OCI-M2 (cell line): ENCODE results near the gene NIBAN1.
"Not testable (repeated sequence)": the region's sequence is repeated elsewhere in the genome, so short reads cannot be mapped to it uniquely, and the experiment has no call there.

ENCODE experiments used
- DNase-seq: peaks from one replicate; lab custom pipeline; 2025; ENCODE audit not compliant: unreplicated experiment; lab: John Stamatoyannopoulos, UW

Gene NIBAN1, protein sequence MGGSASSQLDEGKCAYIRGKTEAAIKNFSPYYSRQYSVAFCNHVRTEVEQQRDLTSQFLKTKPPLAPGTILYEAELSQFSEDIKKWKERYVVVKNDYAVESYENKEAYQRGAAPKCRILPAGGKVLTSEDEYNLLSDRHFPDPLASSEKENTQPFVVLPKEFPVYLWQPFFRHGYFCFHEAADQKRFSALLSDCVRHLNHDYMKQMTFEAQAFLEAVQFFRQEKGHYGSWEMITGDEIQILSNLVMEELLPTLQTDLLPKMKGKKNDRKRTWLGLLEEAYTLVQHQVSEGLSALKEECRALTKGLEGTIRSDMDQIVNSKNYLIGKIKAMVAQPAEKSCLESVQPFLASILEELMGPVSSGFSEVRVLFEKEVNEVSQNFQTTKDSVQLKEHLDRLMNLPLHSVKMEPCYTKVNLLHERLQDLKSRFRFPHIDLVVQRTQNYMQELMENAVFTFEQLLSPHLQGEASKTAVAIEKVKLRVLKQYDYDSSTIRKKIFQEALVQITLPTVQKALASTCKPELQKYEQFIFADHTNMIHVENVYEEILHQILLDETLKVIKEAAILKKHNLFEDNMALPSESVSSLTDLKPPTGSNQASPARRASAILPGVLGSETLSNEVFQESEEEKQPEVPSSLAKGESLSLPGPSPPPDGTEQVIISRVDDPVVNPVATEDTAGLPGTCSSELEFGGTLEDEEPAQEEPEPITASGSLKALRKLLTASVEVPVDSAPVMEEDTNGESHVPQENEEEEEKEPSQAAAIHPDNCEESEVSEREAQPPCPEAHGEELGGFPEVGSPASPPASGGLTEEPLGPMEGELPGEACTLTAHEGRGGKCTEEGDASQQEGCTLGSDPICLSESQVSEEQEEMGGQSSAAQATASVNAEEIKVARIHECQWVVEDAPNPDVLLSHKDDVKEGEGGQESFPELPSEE

DNA sequence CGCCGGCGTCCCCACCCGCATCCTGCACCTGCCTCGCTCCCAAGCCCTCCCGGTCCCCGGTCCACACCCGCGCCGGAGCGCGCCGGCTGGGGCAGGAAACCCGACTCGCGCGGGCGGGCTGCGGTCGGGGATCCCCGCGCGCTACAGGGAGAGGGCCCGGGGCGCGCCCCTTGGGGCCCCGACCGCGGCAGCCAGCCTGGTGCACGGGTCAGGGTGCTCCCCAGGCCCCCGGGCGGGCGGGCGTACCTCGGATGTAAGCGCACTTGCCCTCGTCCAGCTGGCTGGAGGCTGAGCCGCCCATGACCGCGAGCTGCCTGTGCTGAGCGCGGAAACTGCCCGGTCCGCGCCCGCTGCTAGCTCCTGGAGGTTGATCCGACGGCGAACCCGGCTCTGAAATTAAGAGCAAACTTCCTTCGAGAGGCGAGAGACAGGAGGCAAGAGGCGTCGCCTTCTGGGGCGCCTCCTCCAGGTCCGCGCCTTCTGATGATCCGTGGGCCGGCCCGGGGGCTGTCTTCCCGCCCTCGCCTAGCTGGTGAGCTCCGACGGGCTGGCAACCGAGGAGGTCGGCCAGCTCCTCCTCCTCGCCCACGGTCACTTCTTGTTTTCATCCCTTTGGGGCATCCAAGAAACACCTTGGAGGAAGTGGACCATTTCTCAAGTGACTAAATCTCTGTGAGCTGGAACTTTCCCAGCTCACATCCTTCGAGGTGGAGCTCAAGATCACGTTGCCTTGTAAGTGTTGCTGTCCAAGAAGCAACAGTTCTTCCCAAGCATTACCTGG lies at the start of gene NIBAN1:
Gene NIBAN1 (minus strand): TSS at position 453 of the 781 bp plus-strand sequence. CDS start 152 bp downstream, at position 301.
- DNase-seq = no peak

DNA sequence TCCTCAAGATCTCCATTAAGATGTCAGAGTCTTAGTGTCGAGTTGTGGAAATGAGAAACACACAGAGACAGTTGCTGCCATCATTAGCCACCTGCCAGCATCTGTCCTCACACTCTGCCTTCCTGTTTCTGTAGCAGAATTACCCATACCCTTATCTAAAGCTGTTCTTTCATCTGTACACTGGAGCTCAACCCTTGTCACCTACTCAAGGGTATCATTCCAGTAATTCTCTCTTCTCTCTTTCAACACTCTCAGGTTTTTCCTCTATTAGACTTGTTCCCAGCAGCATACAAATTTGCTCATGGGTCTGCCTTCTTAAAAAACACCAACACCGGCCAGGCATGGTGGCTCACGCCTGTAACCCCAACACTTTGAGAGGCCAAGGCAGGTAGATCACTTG lies 43.7 kb upstream of the NIBAN1 start:
- no peak for DNase-seq

DNA sequence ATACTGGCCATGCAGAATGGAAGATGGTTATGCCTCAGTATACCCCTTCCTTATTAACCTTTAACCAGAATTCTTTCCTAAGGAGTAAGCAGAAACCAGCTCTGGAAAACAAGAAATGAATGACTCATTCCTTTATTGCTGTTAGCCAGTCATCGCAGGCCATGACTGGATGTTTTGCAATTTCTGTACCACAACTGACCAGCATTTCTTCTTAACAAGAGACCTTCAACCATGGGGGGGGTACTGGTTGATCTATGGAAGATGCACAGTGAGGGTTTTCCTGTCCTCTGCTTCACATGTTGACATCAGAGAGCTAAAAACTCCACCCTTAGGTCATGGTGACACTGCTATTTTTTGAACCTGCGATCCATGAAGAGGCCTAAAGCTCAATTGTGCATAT lies 43.0 kb upstream of the NIBAN1 start:
- DNase-seq = no peak

DNA sequence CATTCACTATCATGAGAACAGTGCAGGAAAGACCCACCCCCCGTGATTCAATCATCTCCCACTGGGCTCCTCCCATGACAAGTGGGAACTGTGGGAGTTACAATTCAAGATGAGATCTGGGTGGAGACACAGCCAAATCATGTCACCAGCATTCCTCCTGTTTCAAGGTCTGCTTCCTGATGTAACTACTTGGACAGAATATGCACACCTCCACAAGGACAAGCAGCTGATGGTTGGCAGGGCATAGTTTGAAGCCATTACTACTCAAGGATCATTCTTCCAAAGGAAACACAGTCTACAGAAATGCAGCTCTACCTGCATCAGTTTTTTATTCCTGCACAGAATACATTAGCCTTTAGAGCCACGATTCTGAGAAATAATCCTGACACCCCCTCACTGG lies 42.6 kb upstream of the NIBAN1 start:
- DNase-seq = no peak

DNA sequence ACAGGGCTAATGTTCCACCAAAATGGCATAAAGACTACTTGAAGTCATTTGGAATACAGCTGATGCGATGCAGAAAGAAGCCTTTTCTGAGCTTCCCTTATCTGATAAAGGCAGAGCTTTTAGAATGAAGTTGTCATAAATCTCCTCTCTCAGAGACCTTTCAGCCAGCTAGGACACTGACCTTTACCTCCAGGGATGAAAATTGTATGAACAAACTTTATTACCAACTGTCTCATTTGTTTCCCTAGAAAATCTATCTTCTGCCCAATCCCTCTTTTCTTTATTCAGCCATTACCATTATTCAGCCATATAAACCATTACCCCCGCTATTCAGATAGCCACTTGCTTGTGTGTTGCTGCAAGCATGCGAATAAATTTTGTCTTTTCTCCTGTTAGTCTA lies 41.3 kb upstream of the NIBAN1 start:
- DNase-seq = no peak

DNA sequence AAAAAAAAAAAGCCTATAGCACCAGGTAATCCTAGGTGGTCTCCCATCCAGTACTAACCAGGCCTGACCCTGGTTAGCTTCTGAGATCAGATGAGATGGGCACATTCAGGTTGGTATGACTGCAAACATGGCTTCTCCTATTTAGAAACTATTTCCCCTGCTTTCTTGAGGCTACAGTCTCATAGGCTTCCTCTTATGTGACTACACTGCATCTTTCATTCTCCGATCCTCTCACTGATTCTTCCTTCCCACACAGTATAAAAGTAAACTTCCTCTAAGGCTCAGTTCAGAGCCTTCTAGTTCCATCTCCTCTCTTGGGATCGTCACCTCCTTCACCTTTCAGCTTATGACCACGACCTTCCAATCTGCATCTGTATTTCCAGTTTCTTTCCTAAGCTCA lies 40.6 kb upstream of the NIBAN1 start:
- no peak for DNase-seq

DNA sequence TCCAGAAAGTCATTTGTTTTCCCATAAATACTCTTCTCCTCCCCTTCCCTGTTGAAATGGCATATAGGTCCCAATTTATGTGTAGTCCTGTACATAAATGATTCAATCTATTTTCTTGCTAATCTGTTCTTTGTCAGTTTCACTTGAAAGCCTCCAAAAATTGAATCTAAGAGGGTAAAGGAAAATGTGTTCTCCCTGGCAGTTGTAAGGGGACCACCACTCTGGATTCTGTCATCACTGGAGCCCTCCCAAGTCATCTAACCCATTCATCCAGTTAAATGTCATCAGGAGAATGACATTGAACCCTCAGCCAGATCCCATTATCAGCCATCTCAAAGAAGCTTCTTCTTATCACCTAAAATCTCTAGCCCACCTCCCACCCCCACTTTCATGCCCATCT lies 36.1 kb upstream of the NIBAN1 start:
- DNase-seq = no peak

DNA sequence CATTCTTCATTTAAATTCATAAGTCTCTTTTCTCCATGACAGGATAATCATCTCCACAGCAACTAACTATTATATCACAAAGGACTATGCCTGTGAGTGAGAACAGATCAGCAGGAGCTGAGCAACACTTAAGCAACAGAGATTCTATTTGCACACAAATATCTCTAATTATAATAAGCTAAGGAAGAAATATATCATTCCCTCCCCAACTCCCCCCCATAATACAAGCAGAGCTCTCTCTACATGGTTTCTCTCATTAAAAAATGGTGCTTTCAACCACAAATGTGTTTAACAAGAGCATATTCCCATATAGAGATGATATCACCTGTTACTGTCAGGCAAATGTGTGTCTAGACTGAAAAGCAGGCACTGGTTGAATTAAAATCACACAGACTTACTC lies 34.5 kb upstream of the NIBAN1 start:
- no peak for DNase-seq

DNA sequence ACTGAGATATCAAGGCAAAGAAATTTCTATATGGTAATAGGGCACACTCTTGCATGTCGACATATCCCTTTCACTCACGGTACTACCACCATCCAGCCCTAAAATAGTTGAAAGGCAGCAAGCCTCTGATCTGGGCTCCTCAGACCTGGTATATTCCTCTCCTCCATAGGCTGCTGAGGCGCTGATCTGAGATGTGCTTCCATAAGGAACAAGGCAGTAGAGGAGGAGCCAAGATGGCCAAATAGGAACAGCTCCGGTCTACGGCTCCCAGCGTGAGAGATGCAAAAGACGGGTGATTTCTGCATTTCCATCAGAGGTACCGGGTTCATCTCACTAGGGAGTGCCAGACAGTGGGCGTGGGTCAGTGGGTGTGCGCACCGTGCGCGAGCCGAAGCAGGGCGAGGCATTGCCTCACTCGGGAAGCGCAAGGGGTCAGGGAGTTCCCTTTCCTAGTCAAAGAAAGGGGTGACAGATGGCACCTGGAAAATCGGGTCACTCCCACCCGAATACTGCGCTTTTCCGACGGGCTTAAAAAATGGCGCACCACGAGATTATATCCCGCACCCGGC lies 27.1 kb upstream of the NIBAN1 start:
- not testable (repeated sequence) for DNase-seq

DNA sequence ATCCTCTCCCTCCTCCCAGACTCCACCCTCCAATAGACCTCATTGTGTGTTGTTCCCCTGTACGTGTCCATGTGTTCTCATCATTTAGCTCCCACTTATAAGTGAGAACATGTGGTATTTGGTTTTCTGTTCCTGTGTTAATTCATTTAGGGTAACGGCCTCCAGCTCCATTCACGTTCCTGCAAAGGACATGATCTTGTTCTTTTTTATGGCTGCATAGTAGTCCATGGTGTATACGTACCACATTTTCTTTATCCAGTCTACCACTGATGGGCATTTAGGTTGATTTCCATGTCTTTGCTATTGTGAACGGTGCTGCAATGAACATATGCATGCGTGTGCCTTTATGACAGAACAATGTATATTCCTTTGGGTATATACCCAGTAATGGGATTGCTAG lies 25.7 kb upstream of the NIBAN1 start:
- not testable (repeated sequence) for DNase-seq

DNA sequence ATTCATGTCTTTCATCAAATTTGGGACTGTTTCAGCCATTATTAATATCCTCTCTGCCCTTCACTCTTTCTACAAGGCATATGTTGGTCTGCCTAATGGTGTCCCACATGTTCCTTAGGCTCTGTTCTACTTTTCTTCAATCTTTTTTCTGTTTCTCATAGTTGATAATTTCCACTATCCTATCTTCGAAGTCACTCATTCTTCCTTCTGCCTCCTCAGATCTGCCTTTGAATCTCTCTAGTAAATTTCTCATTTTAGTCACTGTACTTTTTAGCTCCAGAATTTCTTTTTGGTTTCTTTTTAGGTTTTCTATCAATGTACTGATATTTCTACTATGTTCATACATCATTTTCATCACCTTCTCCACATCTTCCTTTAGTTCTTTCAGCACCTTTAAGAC lies 20.0 kb upstream of the NIBAN1 start:
- no peak for DNase-seq

DNA sequence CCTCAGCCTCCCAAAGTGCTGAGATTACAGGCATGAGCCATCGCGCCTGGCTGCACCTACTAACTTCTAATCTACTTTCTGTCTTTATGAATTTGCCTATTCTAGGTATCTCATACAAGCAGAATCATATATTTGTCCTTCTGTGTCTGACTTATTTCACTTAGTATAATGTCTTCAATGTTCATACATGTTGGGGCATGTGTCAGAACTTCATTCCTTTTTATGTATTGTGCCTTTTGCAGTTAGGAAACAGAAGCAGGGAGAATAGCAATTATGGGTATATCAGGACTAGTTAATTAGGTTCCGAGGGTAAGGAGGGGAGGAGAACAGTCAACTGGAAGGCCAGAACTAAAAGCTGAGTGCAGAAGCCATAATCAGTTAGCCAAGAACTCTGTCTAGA lies 18.0 kb upstream of the NIBAN1 start:
- DNase-seq = no peak

DNA sequence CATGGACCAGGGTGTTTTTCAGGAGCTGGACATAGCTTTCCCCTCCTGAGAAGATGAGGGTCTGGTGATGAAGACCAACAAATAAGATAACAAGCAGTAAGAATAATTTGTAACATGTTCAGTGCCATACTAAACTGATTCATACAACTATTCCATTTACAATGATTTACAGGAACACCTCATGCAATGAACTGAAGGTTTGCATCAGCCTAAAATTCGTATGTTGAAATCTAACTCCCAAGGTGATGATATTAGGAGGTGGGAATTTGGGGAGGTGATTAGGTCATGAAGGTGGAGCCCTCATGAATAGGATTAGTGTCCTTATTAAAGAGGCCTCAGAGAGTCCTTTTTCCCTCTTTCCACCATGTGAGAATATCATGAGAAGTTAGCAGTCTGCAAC lies 15.9 kb upstream of the NIBAN1 start:
- DNase-seq = no peak

DNA sequence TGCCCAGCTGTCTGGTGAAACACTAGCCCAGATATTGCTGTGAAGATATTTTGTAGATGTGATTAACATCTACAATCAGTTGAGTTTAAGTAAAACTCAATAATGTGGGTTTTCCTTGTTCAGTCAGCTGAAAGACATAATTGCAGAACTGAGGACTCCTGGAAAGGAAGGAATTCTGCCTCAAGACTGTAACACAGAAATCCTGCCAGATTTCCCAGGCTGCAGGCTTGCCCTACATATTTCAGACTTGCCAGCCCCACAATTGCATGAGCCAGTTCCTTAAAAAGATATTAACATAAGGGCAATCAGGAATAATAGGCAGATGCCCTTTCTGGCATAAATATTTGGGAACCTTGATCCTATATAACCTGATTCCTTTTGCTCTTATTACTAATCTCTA lies 14.2 kb upstream of the NIBAN1 start:
- DNase-seq = no peak

DNA sequence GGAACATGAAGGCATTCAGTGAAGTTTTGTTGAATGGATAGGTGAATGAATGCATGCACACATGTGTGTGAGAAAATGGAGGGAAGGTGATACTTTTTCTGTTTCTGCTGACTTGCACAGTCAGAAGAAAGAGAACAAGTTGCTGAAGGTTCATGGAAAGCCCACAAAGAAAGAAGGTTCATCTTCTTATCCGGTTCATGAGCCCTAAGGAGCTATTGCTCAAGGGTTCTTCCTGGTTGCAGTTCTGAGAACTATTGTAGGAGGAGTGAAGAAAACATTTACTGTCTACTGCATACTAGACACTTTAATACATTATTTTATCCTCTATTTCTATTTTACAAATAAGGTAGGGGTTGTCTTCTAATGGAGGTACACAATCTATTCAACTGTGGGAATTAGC lies 13.4 kb upstream of the NIBAN1 start:
- DNase-seq = no peak

DNA sequence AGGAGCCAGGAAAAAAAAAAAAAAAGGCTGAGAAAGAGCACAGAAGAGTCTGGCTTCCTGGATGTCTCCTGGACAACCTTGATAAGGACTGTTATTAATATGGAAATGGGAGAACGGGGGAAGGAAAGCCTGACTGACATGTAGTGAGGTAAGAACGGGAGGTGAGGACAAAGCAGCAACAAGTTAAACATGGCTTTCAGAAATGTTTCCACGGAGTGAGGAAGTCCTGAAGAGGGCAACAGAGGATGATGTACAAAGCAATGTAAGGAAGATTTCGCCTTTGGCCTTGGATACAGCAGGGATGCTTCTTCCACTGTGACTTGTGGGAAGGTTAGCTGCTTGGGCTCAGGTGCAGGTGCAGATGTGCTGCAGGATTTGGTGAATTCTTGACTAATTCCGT lies 11.9 kb upstream of the NIBAN1 start:
- no peak for DNase-seq

DNA sequence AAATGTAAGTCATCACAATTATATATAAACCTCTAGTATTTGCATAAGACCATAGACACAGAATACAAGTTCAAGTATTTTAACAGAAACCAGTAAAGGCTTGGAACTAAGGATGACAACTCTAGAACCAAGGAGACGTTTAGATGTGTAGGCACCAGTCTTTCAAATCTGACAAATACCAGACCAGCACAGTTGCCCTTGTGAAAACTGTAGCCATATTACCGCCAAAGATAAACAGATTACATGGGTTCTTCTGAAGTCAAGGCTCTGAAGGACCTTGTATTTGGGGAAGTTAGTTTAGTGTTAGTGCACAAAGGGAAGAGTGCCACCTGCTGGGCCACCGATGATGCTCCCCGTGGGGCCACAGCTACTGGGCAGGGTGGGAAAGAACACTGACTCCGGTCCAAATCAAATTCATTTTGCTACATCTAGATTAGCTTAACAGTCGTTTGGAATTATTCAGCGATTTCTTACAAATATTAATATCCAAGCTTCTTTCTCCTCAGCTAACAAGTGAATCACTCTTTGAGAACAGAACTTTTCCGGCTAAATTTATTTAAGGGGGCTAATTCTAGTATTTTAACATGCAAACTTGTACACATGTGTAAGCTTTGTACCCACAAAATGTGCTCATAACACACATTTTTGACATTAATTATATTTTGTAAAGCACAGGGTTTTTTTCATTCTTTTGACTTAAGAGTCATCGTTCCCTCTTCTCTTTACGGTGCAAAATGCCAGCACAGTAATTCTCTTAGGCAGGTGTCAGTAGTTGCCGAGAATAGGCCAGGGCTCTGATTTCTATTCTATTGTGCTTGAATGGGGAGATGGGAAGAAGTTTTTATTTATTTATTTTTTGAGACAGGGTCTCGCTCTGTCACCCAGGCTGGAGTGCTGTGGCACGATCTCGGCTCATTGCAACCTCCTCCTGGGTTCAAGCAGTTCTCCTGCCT lies 8.0 kb upstream of the NIBAN1 start:
- no peak for DNase-seq

DNA sequence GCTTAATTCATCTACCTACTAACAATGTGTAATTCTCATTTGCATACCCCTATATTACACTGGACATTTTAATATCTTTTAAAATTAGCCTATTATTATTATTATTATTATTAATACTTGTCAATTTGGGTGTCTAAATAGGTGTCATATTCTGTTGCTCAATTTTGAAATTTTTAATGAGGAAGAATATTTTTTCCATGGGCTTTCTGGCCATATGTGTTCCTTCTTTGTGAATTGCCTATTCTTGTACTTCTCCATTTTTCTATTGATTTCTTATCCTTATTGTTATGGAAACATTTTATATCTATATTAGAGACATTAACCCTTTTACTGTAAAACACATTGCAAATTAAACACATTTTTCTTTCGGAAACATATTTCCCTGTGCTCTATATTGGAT lies 6.4 kb upstream of the NIBAN1 start:
- no peak for DNase-seq

DNA sequence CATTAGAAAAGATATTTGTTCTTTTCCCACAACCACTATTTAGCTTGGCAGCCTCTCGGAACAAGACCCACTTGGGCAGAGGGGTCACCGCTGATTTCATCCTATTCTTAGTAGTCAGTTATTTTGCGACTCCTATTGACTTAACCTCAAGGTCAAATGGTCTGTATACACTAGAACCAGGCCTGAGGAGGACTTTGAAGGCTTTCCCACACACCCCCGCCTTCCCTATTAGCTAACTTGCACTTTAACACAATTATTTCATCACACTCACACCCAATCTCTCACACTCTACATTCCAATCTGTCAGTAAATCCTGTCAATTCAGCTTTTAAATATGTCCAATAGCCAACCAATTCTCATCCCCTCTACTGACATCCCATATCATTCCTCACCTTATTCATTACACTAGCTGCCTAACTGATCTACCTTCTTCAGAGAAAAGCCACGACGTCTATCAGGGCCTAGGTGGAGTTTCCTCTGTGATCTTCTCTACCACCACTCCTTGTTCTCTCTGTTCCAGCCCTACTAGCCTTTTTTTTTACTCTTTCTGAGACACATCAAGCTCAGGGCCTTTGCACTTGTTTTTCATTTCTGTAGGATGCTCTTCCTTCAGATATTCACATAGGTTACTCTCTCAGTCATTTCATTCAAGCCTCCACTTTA lies 1.0 kb upstream of the NIBAN1 start:
- DNase-seq = no peak

DNA sequence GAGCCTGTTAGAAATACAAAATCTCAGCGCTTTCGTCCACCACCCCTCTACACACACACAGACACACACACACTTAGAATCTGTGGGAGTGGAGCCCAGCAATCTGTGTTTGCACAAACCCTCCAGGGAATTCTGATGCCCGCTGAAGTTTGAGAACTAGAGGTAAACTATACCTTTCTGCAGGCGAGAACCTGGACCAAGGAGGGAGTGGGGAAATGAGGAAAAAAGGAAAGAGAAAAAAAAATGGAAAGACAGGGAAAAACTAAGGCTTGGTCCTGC lies 468 bp upstream of the NIBAN1 start:
- no peak for DNase-seq
